ENCODE measurements around the gene SMIM27. TPM values are rescaled to one million over a fixed set of nuclear protein-coding genes. Genes with fewer than 3 reads are reported as not detected.
A peak's percentile ranks its signal among the peaks of the same experiment; 100 is the strongest.

Gene SMIM27
- total and polyA plus RNA-seq, 9 of the 15 experiments (the other 6 are each of a cell fraction or from before 2014, with no cell fraction given): 2.9 to 16.1 (median 7.9) TPM

DNA sequence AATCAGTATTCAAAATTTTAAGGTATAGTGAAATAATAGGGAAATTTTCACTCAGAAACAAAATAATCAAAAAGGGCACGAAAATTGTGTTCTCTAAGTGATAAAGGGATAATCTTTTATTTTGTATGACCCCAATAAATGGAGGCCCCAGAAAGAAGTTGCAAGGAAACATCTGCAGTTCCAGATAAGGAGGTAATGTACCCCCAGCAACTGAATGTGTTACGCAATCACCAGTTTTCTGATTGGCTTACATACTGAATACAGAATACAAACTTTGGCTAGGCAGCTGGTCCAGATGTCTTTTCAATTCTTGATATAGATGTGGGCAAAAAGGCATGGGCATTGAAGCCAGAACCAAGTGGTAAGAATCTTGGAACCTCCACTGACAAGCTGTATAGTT, 2.0 kb downstream of the SMIM27 start (continued):
- TF ChIP-seq, protein P1, sequence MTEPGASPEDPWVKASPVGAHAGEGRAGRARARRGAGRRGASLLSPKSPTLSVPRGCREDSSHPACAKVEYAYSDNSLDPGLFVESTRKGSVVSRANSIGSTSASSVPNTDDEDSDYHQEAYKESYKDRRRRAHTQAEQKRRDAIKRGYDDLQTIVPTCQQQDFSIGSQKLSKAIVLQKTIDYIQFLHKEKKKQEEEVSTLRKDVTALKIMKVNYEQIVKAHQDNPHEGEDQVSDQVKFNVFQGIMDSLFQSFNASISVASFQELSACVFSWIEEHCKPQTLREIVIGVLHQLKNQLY (CRISPR knock-in tag; conservative IDR thresholded peaks at IDR 0.05): no peak
- TF ChIP-seq, protein P2, sequence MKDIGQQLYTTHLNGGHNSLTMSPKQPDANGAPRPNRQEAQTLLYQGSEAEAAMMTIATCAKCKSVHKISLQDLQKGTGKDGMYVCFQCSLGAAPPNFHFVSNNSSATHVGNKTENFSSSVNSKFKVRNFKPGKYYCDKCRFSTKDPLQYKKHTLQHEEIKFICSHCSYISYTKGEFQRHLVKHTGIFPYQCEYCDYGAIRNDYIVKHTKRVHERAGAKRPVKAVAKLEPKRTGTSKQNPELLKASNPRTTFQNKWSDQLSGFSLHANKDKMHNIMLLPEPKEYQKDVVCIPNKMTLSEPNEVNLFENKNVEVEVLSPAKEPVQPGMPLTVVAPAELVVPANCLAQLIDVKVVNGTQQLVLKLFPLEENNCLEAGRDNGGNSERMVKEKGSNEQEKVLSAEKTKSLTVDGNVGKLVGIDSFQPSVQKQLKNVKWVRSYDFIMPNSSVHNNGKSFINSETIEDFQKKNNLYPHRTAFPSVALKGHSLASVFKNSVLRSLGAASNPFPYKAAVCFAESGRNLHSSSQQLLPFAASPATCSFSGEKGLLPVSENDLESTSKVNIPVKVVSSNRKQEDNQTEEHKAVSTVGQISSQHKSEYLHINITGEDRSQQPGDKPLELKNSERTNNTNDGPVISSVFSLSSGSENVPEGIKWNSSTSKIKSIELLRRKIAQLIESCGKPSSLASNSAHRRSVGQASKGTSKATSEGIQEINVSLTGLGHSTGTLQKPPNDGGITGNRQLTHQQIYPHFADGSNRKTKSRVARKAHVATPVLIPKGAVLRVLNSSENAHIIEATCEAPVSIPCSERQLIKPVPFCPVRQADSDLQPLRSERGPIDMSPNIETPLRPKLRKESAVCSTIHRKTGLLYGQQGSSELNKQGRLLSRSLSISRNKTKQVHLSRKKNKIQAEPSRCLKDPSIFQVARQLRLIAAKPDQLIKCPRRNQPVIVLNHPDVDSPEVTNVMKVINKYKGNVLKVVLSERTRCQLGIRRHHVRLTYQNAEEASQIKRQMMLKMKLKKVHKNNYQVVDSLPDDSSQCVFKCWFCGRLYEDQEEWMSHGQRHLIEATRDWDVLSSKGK (CRISPR knock-in tag; IDR thresholded peaks at IDR 0.05): no peak
- TF ChIP-seq ZNF146 (CRISPR knock-in tag; IDR thresholded peaks at IDR 0.05; ENCODE audit: unreplicated experiment): no peak
- TF ChIP-seq, protein P3, sequence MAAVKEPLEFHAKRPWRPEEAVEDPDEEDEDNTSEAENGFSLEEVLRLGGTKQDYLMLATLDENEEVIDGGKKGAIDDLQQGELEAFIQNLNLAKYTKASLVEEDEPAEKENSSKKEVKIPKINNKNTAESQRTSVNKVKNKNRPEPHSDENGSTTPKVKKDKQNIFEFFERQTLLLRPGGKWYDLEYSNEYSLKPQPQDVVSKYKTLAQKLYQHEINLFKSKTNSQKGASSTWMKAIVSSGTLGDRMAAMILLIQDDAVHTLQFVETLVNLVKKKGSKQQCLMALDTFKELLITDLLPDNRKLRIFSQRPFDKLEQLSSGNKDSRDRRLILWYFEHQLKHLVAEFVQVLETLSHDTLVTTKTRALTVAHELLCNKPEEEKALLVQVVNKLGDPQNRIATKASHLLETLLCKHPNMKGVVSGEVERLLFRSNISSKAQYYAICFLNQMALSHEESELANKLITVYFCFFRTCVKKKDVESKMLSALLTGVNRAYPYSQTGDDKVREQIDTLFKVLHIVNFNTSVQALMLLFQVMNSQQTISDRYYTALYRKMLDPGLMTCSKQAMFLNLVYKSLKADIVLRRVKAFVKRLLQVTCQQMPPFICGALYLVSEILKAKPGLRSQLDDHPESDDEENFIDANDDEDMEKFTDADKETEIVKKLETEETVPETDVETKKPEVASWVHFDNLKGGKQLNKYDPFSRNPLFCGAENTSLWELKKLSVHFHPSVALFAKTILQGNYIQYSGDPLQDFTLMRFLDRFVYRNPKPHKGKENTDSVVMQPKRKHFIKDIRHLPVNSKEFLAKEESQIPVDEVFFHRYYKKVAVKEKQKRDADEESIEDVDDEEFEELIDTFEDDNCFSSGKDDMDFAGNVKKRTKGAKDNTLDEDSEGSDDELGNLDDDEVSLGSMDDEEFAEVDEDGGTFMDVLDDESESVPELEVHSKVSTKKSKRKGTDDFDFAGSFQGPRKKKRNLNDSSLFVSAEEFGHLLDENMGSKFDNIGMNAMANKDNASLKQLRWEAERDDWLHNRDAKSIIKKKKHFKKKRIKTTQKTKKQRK (IDR thresholded peaks at IDR 0.05; ENCODE audit: borderline replicate concordance, low read depth, low read length): no peak
- TF ChIP-seq SMARCC2 (IDR thresholded peaks at IDR 0.05; ENCODE audit: low read depth): 0 out of 2 replicates have a peak, but pooled peaks have one; percentile 61
- TF ChIP-seq HIVEP1 (CRISPR knock-in tag; IDR thresholded peaks at IDR 0.05): no peak
- TF ChIP-seq, protein P4, sequence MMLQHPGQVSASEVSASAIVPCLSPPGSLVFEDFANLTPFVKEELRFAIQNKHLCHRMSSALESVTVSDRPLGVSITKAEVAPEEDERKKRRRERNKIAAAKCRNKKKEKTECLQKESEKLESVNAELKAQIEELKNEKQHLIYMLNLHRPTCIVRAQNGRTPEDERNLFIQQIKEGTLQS (IDR thresholded peaks at IDR 0.05): peak; percentile 87
- TF ChIP-seq, protein P4 (CRISPR knock-in tag; conservative IDR thresholded peaks at IDR 0.05): no peak
- TF ChIP-seq, protein P5, sequence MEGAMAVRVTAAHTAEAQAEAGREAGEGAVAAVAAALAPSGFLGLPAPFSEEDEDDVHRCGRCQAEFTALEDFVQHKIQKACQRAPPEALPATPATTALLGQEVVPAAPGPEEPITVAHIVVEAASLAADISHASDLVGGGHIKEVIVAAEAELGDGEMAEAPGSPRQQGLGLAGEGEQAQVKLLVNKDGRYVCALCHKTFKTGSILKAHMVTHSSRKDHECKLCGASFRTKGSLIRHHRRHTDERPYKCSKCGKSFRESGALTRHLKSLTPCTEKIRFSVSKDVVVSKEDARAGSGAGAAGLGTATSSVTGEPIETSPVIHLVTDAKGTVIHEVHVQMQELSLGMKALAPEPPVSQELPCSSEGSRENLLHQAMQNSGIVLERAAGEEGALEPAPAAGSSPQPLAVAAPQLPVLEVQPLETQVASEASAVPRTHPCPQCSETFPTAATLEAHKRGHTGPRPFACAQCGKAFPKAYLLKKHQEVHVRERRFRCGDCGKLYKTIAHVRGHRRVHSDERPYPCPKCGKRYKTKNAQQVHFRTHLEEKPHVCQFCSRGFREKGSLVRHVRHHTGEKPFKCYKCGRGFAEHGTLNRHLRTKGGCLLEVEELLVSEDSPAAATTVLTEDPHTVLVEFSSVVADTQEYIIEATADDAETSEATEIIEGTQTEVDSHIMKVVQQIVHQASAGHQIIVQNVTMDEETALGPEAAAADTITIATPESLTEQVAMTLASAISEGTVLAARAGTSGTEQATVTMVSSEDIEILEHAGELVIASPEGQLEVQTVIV (CRISPR knock-in tag; IDR thresholded peaks at IDR 0.05; ENCODE audit: borderline replicate concordance): no peak
- TF ChIP-seq, protein P6, sequence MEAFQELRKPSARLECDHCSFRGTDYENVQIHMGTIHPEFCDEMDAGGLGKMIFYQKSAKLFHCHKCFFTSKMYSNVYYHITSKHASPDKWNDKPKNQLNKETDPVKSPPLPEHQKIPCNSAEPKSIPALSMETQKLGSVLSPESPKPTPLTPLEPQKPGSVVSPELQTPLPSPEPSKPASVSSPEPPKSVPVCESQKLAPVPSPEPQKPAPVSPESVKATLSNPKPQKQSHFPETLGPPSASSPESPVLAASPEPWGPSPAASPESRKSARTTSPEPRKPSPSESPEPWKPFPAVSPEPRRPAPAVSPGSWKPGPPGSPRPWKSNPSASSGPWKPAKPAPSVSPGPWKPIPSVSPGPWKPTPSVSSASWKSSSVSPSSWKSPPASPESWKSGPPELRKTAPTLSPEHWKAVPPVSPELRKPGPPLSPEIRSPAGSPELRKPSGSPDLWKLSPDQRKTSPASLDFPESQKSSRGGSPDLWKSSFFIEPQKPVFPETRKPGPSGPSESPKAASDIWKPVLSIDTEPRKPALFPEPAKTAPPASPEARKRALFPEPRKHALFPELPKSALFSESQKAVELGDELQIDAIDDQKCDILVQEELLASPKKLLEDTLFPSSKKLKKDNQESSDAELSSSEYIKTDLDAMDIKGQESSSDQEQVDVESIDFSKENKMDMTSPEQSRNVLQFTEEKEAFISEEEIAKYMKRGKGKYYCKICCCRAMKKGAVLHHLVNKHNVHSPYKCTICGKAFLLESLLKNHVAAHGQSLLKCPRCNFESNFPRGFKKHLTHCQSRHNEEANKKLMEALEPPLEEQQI (IDR thresholded peaks at IDR 0.05): no peak
